IMR-90 (cell line): ENCODE results near the gene NCAM1. TPM values are rescaled to one million over a fixed set of nuclear protein-coding genes. Genes with fewer than 3 reads are reported as not detected.

Experiments used
- ATAC-seq: fragments of 200-7000 bp; cut with Tn5 transposase; 2 replicates; pipeline ENCODE4 v1.9.1; 2020; ENCODE audit warnings: low read depth, mild to moderate bottlenecking, moderate library complexity
- BruUV-seq: library from RNA; stranded (reverse); fragments of 400-500 nt; replicated peaks from 2 replicates; lab custom pipeline; 2021; lab: Mats Ljungman, UMichigan
- CTCF ChIA-PET: fragments of 300-600 bp; formaldehyde crosslinking; extraction: SDS; loops from one replicate; lab custom pipeline; 2021; ENCODE audit warnings: antibody characterized with exemption; lab: Yijun Ruan, JAX
- POLR2A ChIA-PET: fragments of 300-600 bp; sonication (Branson Sonifier 250); formaldehyde crosslinking; loops from one replicate; lab custom pipeline; 2022; ENCODE audit warnings: antibody characterized with exemption; ENCODE audit not compliant: unreplicated experiment; lab: Charles Lee
- DNase-seq: peaks from one replicate; pipeline ENCODE4 v3.0.0; 2013
- H2AFZ ChIP-seq: replicated peaks from 2 replicates; pipeline ENCODE3; 2013; ENCODE audit warnings: low read length, mild to moderate bottlenecking; ENCODE audit not compliant: poor library complexity
- H2AK5ac ChIP-seq: 2 replicates; pipeline ENCODE4 v1.6.1; 2013; ENCODE audit warnings: low read depth, low read length, inconsistent platforms
- H2AK9ac ChIP-seq: replicated peaks from 2 replicates; pipeline ENCODE3; 2013; ENCODE audit warnings: mild to moderate bottlenecking, low read depth, low read length, moderate library complexity; ENCODE audit not compliant: poor library complexity
- H2BK120ac ChIP-seq: 2 replicates; pipeline ENCODE4 v1.6.1; 2013; ENCODE audit warnings: low read depth, low read length, inconsistent platforms
- H2BK15ac ChIP-seq: 3 replicates; pipeline ENCODE4 v1.6.1; 2013; ENCODE audit warnings: low read depth, low read length, inconsistent platforms
- H2BK20ac ChIP-seq: 2 replicates; pipeline ENCODE4 v1.6.1; 2013; ENCODE audit warnings: low read depth, mild to moderate bottlenecking, inconsistent platforms, low read length, moderate library complexity
- H2BK5ac ChIP-seq: 2 replicates; pipeline ENCODE4 v1.6.1; 2013; ENCODE audit warnings: mild to moderate bottlenecking, low read depth, low read length, inconsistent platforms; ENCODE audit not compliant: poor library complexity, severe bottlenecking
- H3K14ac ChIP-seq: replicated peaks from 2 replicates; pipeline ENCODE4 v1.6.1; 2013; ENCODE audit warnings: low read depth, low read length, inconsistent platforms
- H3K18ac ChIP-seq: 2 replicates; pipeline ENCODE4 v1.6.1; 2013; ENCODE audit warnings: low read depth, low read length, control low read depth
- H3K23ac ChIP-seq: 2 replicates; pipeline ENCODE4 v1.6.1; 2013; ENCODE audit warnings: low read depth, low read length, inconsistent platforms
- H3K27ac ChIP-seq: 2 replicates; pipeline ENCODE4 v1.5.1; 2013; ENCODE audit warnings: mild to moderate bottlenecking, control low read depth, low read length; ENCODE audit not compliant: insufficient read depth
- H3K27me3 ChIP-seq: 2 replicates; pipeline ENCODE4 v1.6.1; 2013; ENCODE audit warnings: low read length; ENCODE audit not compliant: control insufficient read depth, insufficient read depth
- H3K36me3 ChIP-seq: 2 replicates; pipeline ENCODE4 v1.6.1; 2013; ENCODE audit warnings: low read length, mixed read lengths; ENCODE audit not compliant: control insufficient read depth, insufficient read depth
- H3K4ac ChIP-seq: 2 replicates; pipeline ENCODE4 v1.6.1; 2013; ENCODE audit warnings: low read depth, low read length, inconsistent platforms
- H3K4me1 ChIP-seq: 2 replicates; pipeline ENCODE4 v1.6.1; 2013; ENCODE audit warnings: low read length, mixed read lengths; ENCODE audit not compliant: control insufficient read depth, insufficient read depth
- H3K4me2 ChIP-seq: 2 replicates; pipeline ENCODE4 v1.6.1; 2013; ENCODE audit warnings: low read depth, mild to moderate bottlenecking, control low read depth, low read length, moderate library complexity
- H3K4me3 ChIP-seq: 2 replicates; pipeline ENCODE4 v1.5.1; 2013; ENCODE audit warnings: low read depth, mild to moderate bottlenecking, control low read depth, low read length, moderate library complexity; ENCODE audit not compliant: insufficient read depth
- H3K56ac ChIP-seq: 2 replicates; pipeline ENCODE4 v1.6.1; 2013; ENCODE audit warnings: low read length, inconsistent platforms; ENCODE audit not compliant: insufficient read depth; ENCODE audit errors: extremely low read depth
- H3K79me1 ChIP-seq, 2 experiments: 2 replicates each; pipeline ENCODE4 v1.6.1; 2013; ENCODE audit warnings: low read length in 2 of 2, inconsistent platforms in 1 of 2, low read depth in 1 of 2
- H3K9ac ChIP-seq: 2 replicates; pipeline ENCODE4 v1.6.1; 2013; ENCODE audit warnings: low read depth, low read length, control low read depth
- H3K9me1 ChIP-seq: 2 replicates; pipeline ENCODE4 v1.6.1; 2013; ENCODE audit warnings: low read length, inconsistent platforms; ENCODE audit not compliant: insufficient read depth
- H3K9me3 ChIP-seq: 2 replicates; pipeline ENCODE4 v1.6.1; 2013; ENCODE audit warnings: low read length; ENCODE audit not compliant: control insufficient read depth, insufficient read depth
- H4K20me1 ChIP-seq: 2 replicates; pipeline ENCODE4 v1.6.1; 2013; ENCODE audit warnings: low read length, inconsistent platforms; ENCODE audit not compliant: insufficient read depth
- H4K5ac ChIP-seq: 2 replicates; pipeline ENCODE4 v1.6.1; 2013; ENCODE audit warnings: mild to moderate bottlenecking, low read depth, low read length, control low read depth
- H4K8ac ChIP-seq, 2 experiments: 2 replicates each; pipeline ENCODE4 v1.6.1; 2013; ENCODE audit warnings: low read depth in 2 of 2, low read length in 2 of 2, control low read depth in 1 of 2, inconsistent platforms in 1 of 2
- H4K91ac ChIP-seq: 2 replicates; pipeline ENCODE4 v1.6.1; 2013; ENCODE audit warnings: low read depth, low read length, inconsistent platforms; ENCODE audit not compliant: insufficient read depth
- CTCF ChIP-seq: conservative IDR thresholded peaks from 2 replicates; pipeline ENCODE4 v1.5.1; 2012; ENCODE audit warnings: mild to moderate bottlenecking, low read depth, low read length, improper control_type of control experiment
- FOS ChIP-seq: fragments of 150-350 bp; IDR thresholded peaks from 2 replicates; pipeline ENCODE4 v1.6.1; 2016; ENCODE audit warnings: low read depth, low read length
- MAFK ChIP-seq: IDR thresholded peaks from 2 replicates; pipeline ENCODE4 v1.6.1; 2012; ENCODE audit warnings: low read depth, low read length, improper control_type of control experiment
- MAZ ChIP-seq: IDR thresholded peaks from 2 replicates; pipeline ENCODE4 v1.6.1; 2012; ENCODE audit warnings: low read depth, mild to moderate bottlenecking, low read length, improper control_type of control experiment, moderate library complexity, borderline replicate concordance
- RAD21 ChIP-seq: IDR thresholded peaks from 2 replicates; pipeline ENCODE4 v1.6.1; 2012; ENCODE audit warnings: low read length, improper control_type of control experiment
- RCOR1 ChIP-seq: IDR thresholded peaks from 2 replicates; pipeline ENCODE4 v1.6.1; 2012; ENCODE audit warnings: mild to moderate bottlenecking, low read length, improper control_type of control experiment; ENCODE audit not compliant: insufficient replicate concordance
- RFX5 ChIP-seq: IDR thresholded peaks from 2 replicates; pipeline ENCODE4 v1.8.0; 2012; ENCODE audit warnings: low read depth, mild to moderate bottlenecking, low read length, moderate library complexity
- USF2 ChIP-seq: fragments of 150-350 bp; IDR thresholded peaks from 2 replicates; pipeline ENCODE4 v1.6.1; 2017; ENCODE audit warnings: mild to moderate bottlenecking, antibody characterized with exemption, low read length, low read depth
- WGBS, 2 experiments: methylation state at CpG; one replicate each; pipeline versions ENCODE4 v1.1.5 to v1.1.7; 2013; ENCODE audit warnings: missing lambda C conversion rate in 2 of 2; ENCODE audit not compliant: insufficient read length in 1 of 2; ENCODE audit errors: extremely low coverage in 2 of 2; 5-methylcytosine and 5-hydroxymethylcytosine counted together
- dilution Hi-C: fragments of 300-500 bp; cut with HindIII; formaldehyde crosslinking; loops from one replicate; pipeline ENCODE4 v1.14.3; 2018; ENCODE audit warnings: low sequenced_read_pairs; ENCODE audit not compliant: unreplicated experiment
- in situ Hi-C: fragments of 300-500 bp; cut with MboI; formaldehyde crosslinking; loops from 3 replicates; pipeline ENCODE4 v1.14.3; 2019; ENCODE audit warnings: low sequenced_read_pairs, inconsistent platforms, mixed read lengths
- intact Hi-C: fragments of 100-400 bp; cut with micrococcal nuclease; formaldehyde crosslinking; loops from 2 replicates; pipeline ENCODE4 v1.10.0; 2022
- polyA plus RNA-seq, 3 experiments: library from polyadenylated mRNA; depleted of rRNA; stranded (reverse); fragments of >200 nt; gene quantifications; 2 replicates each; pipeline ENCODE4 v1.2.3, GENCODE V29; 2012; ENCODE audit warnings: low replicate concordance in 1 of 3
- total RNA-seq: library from RNA; depleted of rRNA; stranded (reverse); fragments of >200 nt; gene quantifications from 2 replicates; pipeline ENCODE4 v1.2.3, GENCODE V29; 2012

The NCAM1 gene
- total and polyA plus RNA-seq, 2 of the 4 experiments (the other 2 are of a cell fraction), result 0.09 to 0.18 TPM

GRCh38 chr11:112928136-112928535, 33.1 kb upstream of the NCAM1 start:
- ChIA-PET CTCF (no interaction called here), POLR2A (no interaction called here)
- no peak overlapping the region for H3K9ac ChIP-seq
- H3K56ac ChIP-seq, result no peak overlapping the region
- dilution Hi-C loops, result no loop called here
- ATAC-seq (no peak), DNase-seq (no peak)
- H3K27me3 ChIP-seq, result no peaks in the 10 kb centered on the region
- no peak overlapping the region for H4K5ac ChIP-seq
- H2BK20ac ChIP-seq, result no peak overlapping the region
- H3K79me1 ChIP-seq, result no peaks in the 10 kb centered on the region
- H3K23ac ChIP-seq, result no peak overlapping the region
- no peak overlapping the region for H3K18ac ChIP-seq
- no peak overlapping the region for H3K4me2 ChIP-seq
- no peak overlapping the region for H2BK120ac ChIP-seq
- H4K91ac ChIP-seq, result no peak overlapping the region
- no peaks in the 10 kb centered on the region for H3K9me1 ChIP-seq
- no peak overlapping the region for H2BK5ac ChIP-seq
- no peak overlapping the region for H2AFZ ChIP-seq
- H3K27ac ChIP-seq, result no peak overlapping the region
- H4K8ac ChIP-seq, result no peak overlapping the region
- no CpG with 5 or more reads among the region's 3 CpGs for whole genome bisulfite sequencing, 2 experiments
- TF ChIP-seq USF2 (no peak), RFX5 (no peak), MAFK (no peak), FOS (no peak), MAZ (no peak), CTCF (no peak), RCOR1 (no peak), RAD21 (no peak)
- H3K4me1 ChIP-seq, result no peaks in the 10 kb centered on the region
- no peaks in the 10 kb centered on the region for H4K20me1 ChIP-seq
- no peak overlapping the region for H3K4ac ChIP-seq
- no peaks in the 10 kb centered on the region for H3K9me3 ChIP-seq
- no peak overlapping the region for H3K14ac ChIP-seq
- BruUV-seq, result no TSS peak
- no peak overlapping the region for H2AK9ac ChIP-seq
- H2AK5ac ChIP-seq, result no peak overlapping the region
- in situ Hi-C loops, result no loop called here
- no peak overlapping the region for H2BK15ac ChIP-seq
- intact Hi-C loops, result no loop called here
- H3K36me3 ChIP-seq, result no peaks in the 10 kb centered on the region
- no peak overlapping the region for H3K4me3 ChIP-seq
